K562 (cell line): ENCODE results near the gene HVCN1. TPM values are rescaled to one million over a fixed set of nuclear protein-coding genes. Genes with fewer than 3 reads are reported as not detected.
A peak's percentile ranks its signal among the peaks of the same experiment; 100 is the strongest.

Experiments used
- AFF1 ChIP-seq, 2 experiments: fragments of 450-650 bp; IDR thresholded peaks; 2 replicates each; pipeline ENCODE4 v1.6.1; 2018; ENCODE audit warnings: mild to moderate bottlenecking in 2 of 2, low read depth in 1 of 2; ENCODE audit not compliant: partially characterized antibody in 2 of 2
- DDX20 ChIP-seq: fragments of 450-650 bp; IDR thresholded peaks from 2 replicates; pipeline ENCODE4 v1.6.1; 2016; ENCODE audit warnings: missing genetic modification characterization, low read depth, mild to moderate bottlenecking, missing compliant biosample characterization, moderate library complexity
- ELK1 ChIP-seq: sonication (generic); formaldehyde crosslinking; IDR thresholded peaks from 2 replicates; pipeline ENCODE4 v1.8.1; 2022; ENCODE audit warnings: missing genetic modification reagents
- FIP1L1 ChIP-seq: fragments of 200-400 bp; formaldehyde crosslinking; IDR thresholded peaks from 2 replicates; pipeline ENCODE4 v1.6.1; 2018; ENCODE audit warnings: mild to moderate bottlenecking, low read depth, low read length; ENCODE audit not compliant: poor library complexity, severe bottlenecking
- FOXK2 ChIP-seq, 2 experiments: fragments of 450-650 bp; IDR thresholded peaks in 1 of 2; conservative IDR thresholded peaks in 1 of 2; 2 replicates each; pipeline ENCODE4 v1.6.1; 2016; ENCODE audit warnings: low read depth in 2 of 2, mild to moderate bottlenecking in 1 of 2
- GATAD2B ChIP-seq: fragments of 450-650 bp; IDR thresholded peaks from 2 replicates; pipeline ENCODE4 v1.6.1; 2017; ENCODE audit warnings: mild to moderate bottlenecking, borderline replicate concordance
- HBP1 ChIP-seq: fragments of 450-650 bp; formaldehyde crosslinking; IDR thresholded peaks from 2 replicates; pipeline ENCODE4 v1.4.0; 2022; ENCODE audit warnings: missing genetic modification characterization
- KAT2B ChIP-seq: IDR thresholded peaks from one replicate; pipeline ENCODE4 v1.6.1; 2012; ENCODE audit warnings: low read depth, mild to moderate bottlenecking, control low read depth, inconsistent platforms, low read length, moderate library complexity
- LCOR ChIP-seq: sonication (generic); formaldehyde crosslinking; IDR thresholded peaks from 2 replicates; pipeline ENCODE4 v1.8.0; 2022; ENCODE audit warnings: mild to moderate bottlenecking, missing genetic modification reagents
- MAFG ChIP-seq: fragments of 450-650 bp; conservative IDR thresholded peaks from 2 replicates; pipeline ENCODE4 v1.6.1; 2016; ENCODE audit warnings: missing genetic modification characterization, missing compliant biosample characterization
- SREBF1 ChIP-seq: fragments of 150-350 bp; IDR thresholded peaks from 2 replicates; pipeline ENCODE4 v1.6.1; 2014; ENCODE audit warnings: antibody characterized with exemption, low read depth, low read length, borderline replicate concordance
- SRF ChIP-seq, 2 experiments: fragments of 250-450, 450-650 bp in 1 of 2; sonication (Bioruptor Pico) in 1 of 2; sonication (generic) in 1 of 2; formaldehyde crosslinking; IDR thresholded peaks; 2 replicates each; pipeline versions ENCODE4 v1.5.0 to v1.5.1; 2020 to 2022; ENCODE audit warnings: mild to moderate bottlenecking in 1 of 2, missing genetic modification reagents in 1 of 2
- STAT5A ChIP-seq: IDR thresholded peaks from 2 replicates; pipeline ENCODE4 v1.6.1; 2012; ENCODE audit warnings: low read length, inconsistent platforms, borderline replicate concordance
- TAL1 ChIP-seq: fragments of 450-650 bp; IDR thresholded peaks from 2 replicates; pipeline ENCODE4 v1.6.1; 2016; ENCODE audit warnings: mild to moderate bottlenecking
- ZBTB26 ChIP-seq: fragments of 450-650 bp; formaldehyde crosslinking; IDR thresholded peaks from 2 replicates; pipeline ENCODE4 v1.4.0; 2022; ENCODE audit warnings: missing genetic modification characterization
- ZNF639 ChIP-seq, 2 experiments: fragments of 200-800 bp in 1 of 2; sonication (Bioruptor generic) in 1 of 2; sonication (generic) in 1 of 2; formaldehyde crosslinking in 1 of 2; IDR thresholded peaks in 1 of 2; conservative IDR thresholded peaks in 1 of 2; 2 replicates each; pipeline versions ENCODE4 v1.5.0 to v1.6.1; 2016 to 2020; ENCODE audit warnings: missing compliant biosample characterization in 1 of 2, missing genetic modification characterization in 1 of 2, missing genetic modification reagents in 1 of 2
- polyA plus RNA-seq, 8 experiments: library from polyadenylated mRNA; depleted of rRNA in 4 of 8; stranded (reverse) in 5 of 8; unstranded in 3 of 8; fragments of >200 nt; fragmentation: Nextera tagmentation in 2 of 8; fragmentation: Illumina TruSeq in 1 of 8; extraction: Ambion mirVana in 2 of 8; extraction: Trizol in 1 of 8; gene quantifications; 2 replicates each; pipeline versions ENCODE4 v1.2.1 to v1.2.3, GENCODE V29; 2011 to 2014; ENCODE audit warnings: inconsistent platforms in 1 of 8, missing spikeins in 1 of 8
- total RNA-seq, 7 experiments: library from RNA; depleted of rRNA in 6 of 7; stranded (reverse); fragments of >200 nt in 6 of 7; fragmentation: Illumina TruSeq in 2 of 7; extraction: Trizol in 2 of 7; gene quantifications; 2 replicates each; pipeline versions ENCODE4 v1.2.1 to v1.2.3, GENCODE V29; 2011 to 2021; ENCODE audit warnings: low replicate concordance in 1 of 7

HVCN1 gene
- total and polyA plus RNA-seq, 9 of the 15 experiments (the other 6 are each of a cell fraction or from before 2014, with no cell fraction given) = 0.21 to 1.4 (median 0.74) TPM

- TF ChIP-seq HBP1 (CRISPR knock-in tag) (no peak), TAL1 (no peak), ELK1 (CRISPR knock-in tag) (no peak), FOXK2 (conservative IDR thresholded peaks at IDR 0.05 in 1 of 2, IDR thresholded peaks at IDR 0.05 in 1 of 2; ENCODE audit: low read depth in 2 of 2) (peak; percentile 86 to 89), LCOR (CRISPR knock-in tag) (peak; percentile 77; the same call in 1 of the 2 replicates), KAT2B (no peak), MAFG (tag) (peak; percentile 96), FIP1L1 (no peak), AFF1 (IDR thresholded peaks at IDR 0.05; ENCODE audit: low read depth in 1 of 2, partially characterized antibody in 2 of 2) (peak; percentile 13 to 64), STAT5A (no peak), DDX20 (no peak), SREBF1 (no peak), GATAD2B (no peak), ZBTB26 (0 out of 2 replicates have a peak, but pooled peaks have one; percentile 30), SRF (CRISPR knock-in tag; IDR thresholded peaks at IDR 0.05) (peak in 1 of 2 experiments; percentile 47; a peak in 2 of 4 replicates), ZNF639 (CRISPR knock-in tag; conservative IDR thresholded peaks at IDR 0.05 in 1 of 2, IDR thresholded peaks at IDR 0.05 in 1 of 2) (peak in 1 of 2 experiments; percentile 66; a peak in 2 of 4 replicates)
These were observed 9.4 kb upstream of the HVCN1 start (continued) for GRCh38 chr12:110698171-110698902.
